MM.1S (cell line): ENCODE data around the gene ARHGAP28.

Experiments
- DNase-seq: peaks from one replicate; pipeline ENCODE4 v3.0.0-alpha.2; 2015
- H2AFZ ChIP-seq: fragments of 300-600 bp; sonication (generic); 2 replicates; pipeline ENCODE4 v1.6.0; 2016; ENCODE audit warnings: antibody characterized with exemption, low read length
- H3F3A ChIP-seq: fragments of 300-600 bp; sonication (generic); 2 replicates; pipeline ENCODE4 v1.6.1; 2016; ENCODE audit warnings: mild to moderate bottlenecking, antibody characterized with exemption, low read length, moderate library complexity, mixed read lengths; ENCODE audit not compliant: insufficient read depth
- H3K27ac ChIP-seq: fragments of 300-600 bp; sonication (generic); 2 replicates; pipeline ENCODE4 v1.5.1; 2016; ENCODE audit warnings: mild to moderate bottlenecking, low read length
- H3K27me3 ChIP-seq: fragments of 300-600 bp; sonication (generic); replicated peaks from 2 replicates; pipeline ENCODE4 v1.6.0; 2016; ENCODE audit warnings: low read length; ENCODE audit not compliant: insufficient read depth
- H3K36me3 ChIP-seq: fragments of 300-600 bp; sonication (generic); replicated peaks from 2 replicates; pipeline ENCODE4 v1.6.1; 2016; ENCODE audit warnings: mild to moderate bottlenecking, low read length, mixed read lengths; ENCODE audit not compliant: insufficient read depth
- H3K4me1 ChIP-seq: fragments of 300-600 bp; sonication (generic); 2 replicates; pipeline ENCODE4 v1.6.1; 2016; ENCODE audit warnings: low read length, mixed read lengths
- H3K4me2 ChIP-seq: fragments of 300-600 bp; sonication (generic); 2 replicates; pipeline ENCODE4 v1.6.0; 2016; ENCODE audit warnings: low read depth, low read length
- H3K4me3 ChIP-seq: fragments of 300-600 bp; sonication (generic); 2 replicates; pipeline ENCODE4 v1.5.1; 2016; ENCODE audit warnings: low read length, mixed read lengths
- H3K79me2 ChIP-seq: fragments of 300-600 bp; sonication (generic); 2 replicates; pipeline ENCODE4 v1.6.1; 2016; ENCODE audit warnings: mixed run types, low read length, mixed read lengths
- H3K9ac ChIP-seq: fragments of 300-600 bp; sonication (generic); 2 replicates; pipeline ENCODE4 v1.6.1; 2016; ENCODE audit warnings: low read length, mixed read lengths
- H3K9me2 ChIP-seq: fragments of 300-600 bp; sonication (generic); replicated peaks from 2 replicates; pipeline ENCODE4 v1.6.1; 2016; ENCODE audit warnings: mild to moderate bottlenecking, low read length, mixed read lengths; ENCODE audit not compliant: insufficient read depth
- H3K9me3 ChIP-seq: fragments of 300-600 bp; sonication (generic); replicated peaks from 2 replicates; pipeline ENCODE4 v1.6.1; 2016; ENCODE audit warnings: mild to moderate bottlenecking, low read length, mixed read lengths; ENCODE audit not compliant: insufficient read depth
- H4K20me1 ChIP-seq: fragments of 300-600 bp; sonication (generic); 2 replicates; pipeline ENCODE4 v1.6.1; 2016; ENCODE audit warnings: mild to moderate bottlenecking, low read length, moderate library complexity, mixed read lengths; ENCODE audit not compliant: insufficient read depth
- CTCF ChIP-seq: fragments of 300-600 bp; sonication (generic); IDR thresholded peaks from 2 replicates; pipeline ENCODE4 v1.5.1; 2016; ENCODE audit warnings: antibody characterized with exemption, low read length, mixed read lengths
- EZH2 ChIP-seq: fragments of 300-600 bp; sonication (generic); optimal IDR thresholded peaks from 2 replicates; pipeline ENCODE3; 2017; ENCODE audit warnings: low read depth, mild to moderate bottlenecking, antibody characterized with exemption, low read length, mixed read lengths
- EZH2phosphoT487 ChIP-seq: fragments of 300-600 bp; sonication (generic); IDR thresholded peaks from 2 replicates; pipeline ENCODE4 v1.6.1; 2018; ENCODE audit warnings: antibody characterized with exemption, low read length

Gene ARHGAP28

GRCh38 chr18:6750411-6750810, 20.9 kb downstream of the ARHGAP28 start:
- TF ChIP-seq CTCF (no peak), EZH2 (no peak), EZH2phosphoT487 (no peak)
- no peaks in the 10 kb centered on the region for H3K9me3 ChIP-seq
- DNase-seq, result no peak
- no peak overlapping the region for H3K27ac ChIP-seq
- no peaks in the 10 kb centered on the region for H3K79me2 ChIP-seq
- H3K9me2 ChIP-seq, result no peaks in the 10 kb centered on the region
- no peak overlapping the region for H2AFZ ChIP-seq
- H3K36me3 ChIP-seq, result no peaks in the 10 kb centered on the region
- H4K20me1 ChIP-seq, result no peaks in the 10 kb centered on the region
- H3K4me3 ChIP-seq, result no peak overlapping the region
- no peaks in the 10 kb centered on the region for H3K4me1 ChIP-seq
- H3K4me2 ChIP-seq, result no peak overlapping the region
- H3K27me3 ChIP-seq, result no peaks in the 10 kb centered on the region
- H3F3A ChIP-seq, result no peaks in the 10 kb centered on the region
- H3K9ac ChIP-seq, result no peak overlapping the region

GRCh38 chr18:6751222-6751621, 21.7 kb downstream of the ARHGAP28 start:
- Histone ChIP-seq H3K27ac (no peak overlapping the region), H3K9me2 (no peaks in the 10 kb centered on the region), H3K4me2 (no peak overlapping the region), H3K9me3 (no peaks in the 10 kb centered on the region), H3K36me3 (no peaks in the 10 kb centered on the region), H4K20me1 (no peaks in the 10 kb centered on the region), H3K9ac (no peak overlapping the region), H3K4me1 (no peaks in the 10 kb centered on the region), H3K27me3 (no peaks in the 10 kb centered on the region), H3F3A (no peaks in the 10 kb centered on the region), H2AFZ (no peak overlapping the region), H3K79me2 (no peaks in the 10 kb centered on the region), H3K4me3 (no peak overlapping the region)
- DNase-seq, result no peak
- TF ChIP-seq EZH2, result no peak
- no peak for TF ChIP-seq EZH2phosphoT487
- no peak for TF ChIP-seq CTCF

- no peaks in the 10 kb centered on the region for H3K4me1 ChIP-seq
- H3K27me3 ChIP-seq, result no peaks in the 10 kb centered on the region
- H3K36me3 ChIP-seq, result no peaks in the 10 kb centered on the region
- no peak for TF ChIP-seq EZH2phosphoT487
- TF ChIP-seq CTCF, result no peak
- TF ChIP-seq EZH2, result no peak
- H4K20me1 ChIP-seq, result no peaks in the 10 kb centered on the region
- no peak overlapping the region for H3K4me3 ChIP-seq
- no peak overlapping the region for H2AFZ ChIP-seq
- no peak overlapping the region for H3K9ac ChIP-seq
- no peak for DNase-seq
- no peak overlapping the region for H3K27ac ChIP-seq
- no peaks in the 10 kb centered on the region for H3K9me2 ChIP-seq
- no peaks in the 10 kb centered on the region for H3K79me2 ChIP-seq
- no peak overlapping the region for H3K4me2 ChIP-seq
- no peaks in the 10 kb centered on the region for H3F3A ChIP-seq
- H3K9me3 ChIP-seq, result no peaks in the 10 kb centered on the region
These were observed 22.8 kb downstream of the ARHGAP28 start for GRCh38 chr18:6752202-6752860.
